BE2C (cell line): ENCODE data around the gene C9orf50.
A peak's percentile ranks its signal among the peaks of the same experiment; 100 is the strongest.

Experiments used
- DNase-seq: peaks from one replicate; pipeline ENCODE4 v3.0.0-alpha.2; 2020
- H3K27me3 ChIP-seq: fragments of 250-450 bp; sonication (Bioruptor Pico); 2 replicates; pipeline ENCODE4 v1.5.1; 2020; ENCODE audit warnings: mild to moderate bottlenecking
- H3K36me3 ChIP-seq: fragments of 250-450 bp; sonication (Bioruptor Pico); 2 replicates; pipeline ENCODE4 v1.5.1; 2020; ENCODE audit warnings: mild to moderate bottlenecking
- H3K4me1 ChIP-seq: fragments of 250-450 bp; sonication (Bioruptor Pico); 2 replicates; pipeline ENCODE4 v1.5.1; 2020
- H3K4me3 ChIP-seq: 2 replicates; pipeline ENCODE4 v1.5.1; 2011; ENCODE audit warnings: low read depth, low read length
- H3K9me3 ChIP-seq: fragments of 250-450 bp; sonication (Bioruptor Pico); 2 replicates; pipeline ENCODE4 v1.5.1; 2020
- TF ChIP-seq, protein P1 (sequence below): IDR thresholded peaks from 2 replicates; pipeline ENCODE4 v1.5.1; 2012; ENCODE audit warnings: mild to moderate bottlenecking, low read depth, low read length

C9orf50 gene

GRCh38 chr9:129626625-129627284 lies 5.9 kb upstream of the C9orf50 start:
- H3K36me3 ChIP-seq: peaks cover 46% of the 10 kb centered on the region
- H3K9me3 ChIP-seq: no peaks in the 10 kb centered on the region
- TF ChIP-seq, protein P1, sequence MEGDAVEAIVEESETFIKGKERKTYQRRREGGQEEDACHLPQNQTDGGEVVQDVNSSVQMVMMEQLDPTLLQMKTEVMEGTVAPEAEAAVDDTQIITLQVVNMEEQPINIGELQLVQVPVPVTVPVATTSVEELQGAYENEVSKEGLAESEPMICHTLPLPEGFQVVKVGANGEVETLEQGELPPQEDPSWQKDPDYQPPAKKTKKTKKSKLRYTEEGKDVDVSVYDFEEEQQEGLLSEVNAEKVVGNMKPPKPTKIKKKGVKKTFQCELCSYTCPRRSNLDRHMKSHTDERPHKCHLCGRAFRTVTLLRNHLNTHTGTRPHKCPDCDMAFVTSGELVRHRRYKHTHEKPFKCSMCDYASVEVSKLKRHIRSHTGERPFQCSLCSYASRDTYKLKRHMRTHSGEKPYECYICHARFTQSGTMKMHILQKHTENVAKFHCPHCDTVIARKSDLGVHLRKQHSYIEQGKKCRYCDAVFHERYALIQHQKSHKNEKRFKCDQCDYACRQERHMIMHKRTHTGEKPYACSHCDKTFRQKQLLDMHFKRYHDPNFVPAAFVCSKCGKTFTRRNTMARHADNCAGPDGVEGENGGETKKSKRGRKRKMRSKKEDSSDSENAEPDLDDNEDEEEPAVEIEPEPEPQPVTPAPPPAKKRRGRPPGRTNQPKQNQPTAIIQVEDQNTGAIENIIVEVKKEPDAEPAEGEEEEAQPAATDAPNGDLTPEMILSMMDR: no peak
- peaks cover 7% of the 10 kb centered on the region for H3K4me1 ChIP-seq
- H3K27me3 ChIP-seq: no peaks in the 10 kb centered on the region
- DNase-seq: no peak
- peak overlapping the region; percentile 100 for H3K4me3 ChIP-seq

GRCh38 chr9:129626079-129626624 lies 5.3 kb upstream of the C9orf50 start, which contains the start of gene NTMT1:
NTMT1 (plus strand) TSS chr9:129626163; CDS start chr9:129632704, 6,541 bp downstream.
- Histone ChIP-seq H3K4me1 (peaks cover 7% of the 10 kb centered on the region), H3K4me3 (peak within 1 kb of the TSS; percentile 100), H3K36me3 (peaks cover 40% of the 10 kb centered on the region), H3K27me3 (no peaks in the 10 kb centered on the region), H3K9me3 (no peaks in the 10 kb centered on the region)
- TF ChIP-seq, protein P1: no peak
- peak; percentile 89 for DNase-seq

- no peak for DNase-seq
- H3K4me3 ChIP-seq: no peak overlapping the region
- TF ChIP-seq, protein P1: 0 out of 2 replicates have a peak, but pooled peaks have one; percentile 0
- H3K4me1 ChIP-seq: peaks cover 7% of the 10 kb centered on the region
- H3K36me3 ChIP-seq: peaks cover 29% of the 10 kb centered on the region
- H3K9me3 ChIP-seq: no peaks in the 10 kb centered on the region
- H3K27me3 ChIP-seq: no peaks in the 10 kb centered on the region
Measured at GRCh38 chr9:129624947-129625346, 4.0 kb upstream of the C9orf50 start.

GRCh38 chr9:129624168-129624759 lies 3.4 kb upstream of the C9orf50 start:
- H3K4me1 ChIP-seq: peaks cover 7% of the 10 kb centered on the region

DNA sequence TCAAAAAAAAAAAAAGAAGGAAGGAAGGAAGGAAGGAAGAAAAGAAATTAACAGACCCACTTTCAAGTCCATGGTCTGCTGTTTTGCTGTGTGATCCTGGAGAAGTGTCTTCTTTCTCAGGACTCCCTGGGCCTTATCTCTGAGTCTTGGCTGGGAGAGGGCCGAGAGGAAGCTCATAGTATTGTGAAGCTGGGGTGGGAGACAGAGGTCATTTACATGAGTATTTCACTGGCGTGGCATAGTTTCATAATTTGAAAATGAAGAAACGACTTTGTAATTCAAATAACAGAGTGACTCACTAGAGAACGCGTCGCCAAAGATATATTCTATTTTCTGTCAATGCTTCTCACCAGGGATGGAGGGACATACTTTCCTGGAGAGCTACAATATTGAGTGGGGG lies 2.4 kb upstream of the C9orf50 start:
- no peak overlapping the region for H3K4me3 ChIP-seq
- DNase-seq: no peak
- no peaks in the 10 kb centered on the region for H3K9me3 ChIP-seq
- H3K4me1 ChIP-seq: peaks cover 7% of the 10 kb centered on the region
- no peaks in the 10 kb centered on the region for H3K27me3 ChIP-seq
- peaks cover 13% of the 10 kb centered on the region for H3K36me3 ChIP-seq
- TF ChIP-seq, protein P1: no peak

More at GRCh38 chr9:129624168-129624759, 3.4 kb upstream of the C9orf50 start:
- peak; percentile 82 for DNase-seq
- Histone ChIP-seq H3K27me3 (no peaks in the 10 kb centered on the region), H3K4me3 (no peak overlapping the region), H3K36me3 (peaks cover 23% of the 10 kb centered on the region), H3K9me3 (no peaks in the 10 kb centered on the region)
- TF ChIP-seq, protein P1: peak; percentile 90
